ENCODE measurements around the gene SCGN.

SCGN gene

GRCh38 chr6:25627001-25627400 lies 25.0 kb upstream of the SCGN start:
- TF ChIP-seq YY1 (IDR thresholded peaks at IDR 0.05; ENCODE audit: low read depth) (no peak), MAX (IDR thresholded peaks at IDR 0.05) (no peak), TAF1 (IDR thresholded peaks at IDR 0.05; ENCODE audit: low read depth) (no peak), CEBPB (IDR thresholded peaks at IDR 0.05) (no peak), RAD21 (IDR thresholded peaks at IDR 0.05; ENCODE audit: low read depth) (no peak)
- TF ChIP-seq, protein P1, sequence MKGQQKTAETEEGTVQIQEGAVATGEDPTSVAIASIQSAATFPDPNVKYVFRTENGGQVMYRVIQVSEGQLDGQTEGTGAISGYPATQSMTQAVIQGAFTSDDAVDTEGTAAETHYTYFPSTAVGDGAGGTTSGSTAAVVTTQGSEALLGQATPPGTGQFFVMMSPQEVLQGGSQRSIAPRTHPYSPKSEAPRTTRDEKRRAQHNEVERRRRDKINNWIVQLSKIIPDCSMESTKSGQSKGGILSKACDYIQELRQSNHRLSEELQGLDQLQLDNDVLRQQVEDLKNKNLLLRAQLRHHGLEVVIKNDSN (IDR thresholded peaks at IDR 0.05): no peak
- TF ChIP-seq, protein P2, sequence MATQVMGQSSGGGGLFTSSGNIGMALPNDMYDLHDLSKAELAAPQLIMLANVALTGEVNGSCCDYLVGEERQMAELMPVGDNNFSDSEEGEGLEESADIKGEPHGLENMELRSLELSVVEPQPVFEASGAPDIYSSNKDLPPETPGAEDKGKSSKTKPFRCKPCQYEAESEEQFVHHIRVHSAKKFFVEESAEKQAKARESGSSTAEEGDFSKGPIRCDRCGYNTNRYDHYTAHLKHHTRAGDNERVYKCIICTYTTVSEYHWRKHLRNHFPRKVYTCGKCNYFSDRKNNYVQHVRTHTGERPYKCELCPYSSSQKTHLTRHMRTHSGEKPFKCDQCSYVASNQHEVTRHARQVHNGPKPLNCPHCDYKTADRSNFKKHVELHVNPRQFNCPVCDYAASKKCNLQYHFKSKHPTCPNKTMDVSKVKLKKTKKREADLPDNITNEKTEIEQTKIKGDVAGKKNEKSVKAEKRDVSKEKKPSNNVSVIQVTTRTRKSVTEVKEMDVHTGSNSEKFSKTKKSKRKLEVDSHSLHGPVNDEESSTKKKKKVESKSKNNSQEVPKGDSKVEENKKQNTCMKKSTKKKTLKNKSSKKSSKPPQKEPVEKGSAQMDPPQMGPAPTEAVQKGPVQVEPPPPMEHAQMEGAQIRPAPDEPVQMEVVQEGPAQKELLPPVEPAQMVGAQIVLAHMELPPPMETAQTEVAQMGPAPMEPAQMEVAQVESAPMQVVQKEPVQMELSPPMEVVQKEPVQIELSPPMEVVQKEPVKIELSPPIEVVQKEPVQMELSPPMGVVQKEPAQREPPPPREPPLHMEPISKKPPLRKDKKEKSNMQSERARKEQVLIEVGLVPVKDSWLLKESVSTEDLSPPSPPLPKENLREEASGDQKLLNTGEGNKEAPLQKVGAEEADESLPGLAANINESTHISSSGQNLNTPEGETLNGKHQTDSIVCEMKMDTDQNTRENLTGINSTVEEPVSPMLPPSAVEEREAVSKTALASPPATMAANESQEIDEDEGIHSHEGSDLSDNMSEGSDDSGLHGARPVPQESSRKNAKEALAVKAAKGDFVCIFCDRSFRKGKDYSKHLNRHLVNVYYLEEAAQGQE (IDR thresholded peaks at IDR 0.05; ENCODE audit: low read depth): no peak

DNA sequence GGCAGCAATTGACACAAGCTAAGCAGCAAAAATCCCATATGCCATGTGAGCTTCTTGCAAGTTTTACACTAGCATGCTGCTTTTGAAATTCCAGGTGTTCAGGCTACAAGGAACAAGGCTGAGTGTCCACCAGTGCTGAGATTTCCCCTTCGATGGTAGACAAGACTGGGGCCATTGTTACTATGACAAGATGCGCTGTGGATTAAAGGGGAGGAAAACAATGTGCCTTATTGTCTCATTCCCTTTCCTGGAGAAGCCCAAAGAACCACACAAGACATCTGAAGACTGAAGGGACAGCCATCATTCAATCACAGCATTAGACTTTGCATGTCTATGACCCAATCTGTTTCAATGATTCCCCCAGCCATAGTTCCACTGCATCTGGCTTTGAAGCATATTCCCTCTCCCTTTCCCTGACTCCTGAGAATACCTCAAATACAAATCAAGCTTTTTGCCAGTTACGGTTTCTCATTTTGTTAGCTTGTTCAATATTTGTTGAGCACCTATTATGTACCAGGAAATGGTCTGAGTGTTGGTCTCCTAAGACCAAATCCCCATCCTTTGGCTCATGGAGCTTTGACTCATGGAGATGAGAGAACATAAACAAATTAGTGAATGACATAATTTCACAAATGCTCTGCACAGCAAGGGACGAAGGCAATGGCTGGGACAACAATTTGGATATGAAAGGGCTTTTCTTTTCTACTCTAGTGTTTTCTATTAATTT lies 23.4 kb upstream of the SCGN start:
- TF ChIP-seq CREB1 (IDR thresholded peaks at IDR 0.05; ENCODE audit: low read depth) (no peak), EGR1 (IDR thresholded peaks at IDR 0.05) (no peak), RAD21 (IDR thresholded peaks at IDR 0.05; ENCODE audit: low read depth) (no peak), MAX (IDR thresholded peaks at IDR 0.05) (no peak), TAF1 (IDR thresholded peaks at IDR 0.05; ENCODE audit: low read depth) (no peak), FOXM1 (IDR thresholded peaks at IDR 0.05; ENCODE audit: borderline replicate concordance, low read depth) (no peak), NFIC (IDR thresholded peaks at IDR 0.05) (no peak), EP300 (IDR thresholded peaks at IDR 0.05; ENCODE audit: borderline replicate concordance) (no peak), TEAD4 (IDR thresholded peaks at IDR 0.05) (no peak), ZBTB7A (IDR thresholded peaks at IDR 0.05; ENCODE audit: low read depth) (no peak), YY1 (IDR thresholded peaks at IDR 0.05; ENCODE audit: low read depth) (no peak), CEBPB (IDR thresholded peaks at IDR 0.05) (no peak)
- TF ChIP-seq, protein P1 (IDR thresholded peaks at IDR 0.05): no peak
- TF ChIP-seq, protein P2 (IDR thresholded peaks at IDR 0.05; ENCODE audit: low read depth): no peak

- TF ChIP-seq CREB1 (IDR thresholded peaks at IDR 0.05; ENCODE audit: low read depth): no peak
- TF ChIP-seq NFIC (IDR thresholded peaks at IDR 0.05): 0 out of 2 replicates have a peak, but pooled peaks have one; percentile 12
Measured at GRCh38 chr6:25629198-25629576, 22.8 kb upstream of the SCGN start.

DNA sequence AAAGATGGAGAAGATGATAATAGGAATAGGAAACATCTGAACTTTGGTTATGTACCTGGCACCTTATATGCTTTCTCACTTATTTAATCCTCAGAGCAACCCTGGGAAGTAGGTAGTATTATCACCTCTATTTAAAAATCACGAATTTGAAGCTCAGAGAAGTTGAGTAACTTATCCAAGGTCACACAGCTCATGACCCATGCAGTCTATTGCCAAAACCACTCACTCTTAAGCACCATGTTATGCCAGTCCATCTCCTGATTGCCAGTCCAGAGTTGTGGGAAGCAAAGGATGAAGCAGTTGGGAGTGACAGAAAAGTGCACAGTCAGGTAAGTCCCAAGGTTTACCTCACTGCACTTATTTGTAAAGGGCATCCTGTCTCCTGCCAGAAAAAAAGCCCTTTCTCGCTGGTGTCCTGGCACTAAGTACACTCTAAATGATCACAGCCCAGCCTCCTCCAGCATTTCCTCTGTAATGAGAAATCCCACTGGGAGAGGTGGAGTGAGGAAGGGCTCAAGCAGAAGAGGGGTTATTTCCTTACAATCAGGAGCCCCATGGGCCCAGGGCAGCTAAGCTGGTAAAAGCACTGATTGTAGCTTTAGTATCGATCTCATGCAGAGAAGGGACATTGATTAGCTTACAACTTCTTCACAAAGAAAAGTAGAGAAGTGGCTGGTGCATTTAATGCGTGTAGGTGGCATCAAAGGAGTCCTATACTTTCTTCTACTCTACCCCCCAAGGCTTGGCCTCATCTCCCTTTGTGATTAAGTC lies 21.3 kb upstream of the SCGN start:
- no peak for TF ChIP-seq YY1 (IDR thresholded peaks at IDR 0.05; ENCODE audit: low read depth)
- TF ChIP-seq TCF12 (IDR thresholded peaks at IDR 0.05; ENCODE audit: low read depth): no peak
- TF ChIP-seq MAX (IDR thresholded peaks at IDR 0.05): no peak
- no peak for TF ChIP-seq RAD21 (IDR thresholded peaks at IDR 0.05; ENCODE audit: low read depth)
- no peak for TF ChIP-seq FOXM1 (IDR thresholded peaks at IDR 0.05; ENCODE audit: borderline replicate concordance, low read depth)
- TF ChIP-seq, protein P2 (IDR thresholded peaks at IDR 0.05; ENCODE audit: low read depth): no peak
- TF ChIP-seq EP300 (IDR thresholded peaks at IDR 0.05; ENCODE audit: borderline replicate concordance): no peak
- TF ChIP-seq CEBPB (IDR thresholded peaks at IDR 0.05): no peak
- no peak for TF ChIP-seq EGR1 (IDR thresholded peaks at IDR 0.05)
- no peak for TF ChIP-seq NFIC (IDR thresholded peaks at IDR 0.05)
- no peak for TF ChIP-seq ZBTB7A (IDR thresholded peaks at IDR 0.05; ENCODE audit: low read depth)
- TF ChIP-seq TEAD4 (IDR thresholded peaks at IDR 0.05): no peak
- TF ChIP-seq, protein P1 (IDR thresholded peaks at IDR 0.05): no peak
- TF ChIP-seq CREB1 (IDR thresholded peaks at IDR 0.05; ENCODE audit: low read depth): no peak
- TF ChIP-seq TAF1 (IDR thresholded peaks at IDR 0.05; ENCODE audit: low read depth): no peak
